GM12865 (cell line): ENCODE measurements around the gene LRRC41.
"Not testable (repeated sequence)": the region's sequence is repeated elsewhere in the genome, so short reads cannot be mapped to it uniquely, and the experiment has no call there.

ENCODE experiments used
- DNase-seq: peaks from one replicate; pipeline ENCODE4 v3.0.0; 2010; ENCODE audit warnings: low read depth
- H3K4me3 ChIP-seq: 2 replicates; pipeline ENCODE4 v1.5.1; 2011; ENCODE audit warnings: mild to moderate bottlenecking, low read depth, low read length, control low read depth
- CTCF ChIP-seq: IDR thresholded peaks from 2 replicates; pipeline ENCODE4 v1.5.1; 2011; ENCODE audit warnings: low read length, control low read depth, low read depth, inconsistent platforms; ENCODE audit not compliant: insufficient read depth; ENCODE audit errors: missing control alignments

The LRRC41 gene

GRCh38 chr1:46246548-46247435 is 56.6 kb downstream of the LRRC41 start:
- peak overlapping the region; percentile 84 for H3K4me3 ChIP-seq
- no peak for TF ChIP-seq CTCF
- peak; percentile 70 for DNase-seq

DNA sequence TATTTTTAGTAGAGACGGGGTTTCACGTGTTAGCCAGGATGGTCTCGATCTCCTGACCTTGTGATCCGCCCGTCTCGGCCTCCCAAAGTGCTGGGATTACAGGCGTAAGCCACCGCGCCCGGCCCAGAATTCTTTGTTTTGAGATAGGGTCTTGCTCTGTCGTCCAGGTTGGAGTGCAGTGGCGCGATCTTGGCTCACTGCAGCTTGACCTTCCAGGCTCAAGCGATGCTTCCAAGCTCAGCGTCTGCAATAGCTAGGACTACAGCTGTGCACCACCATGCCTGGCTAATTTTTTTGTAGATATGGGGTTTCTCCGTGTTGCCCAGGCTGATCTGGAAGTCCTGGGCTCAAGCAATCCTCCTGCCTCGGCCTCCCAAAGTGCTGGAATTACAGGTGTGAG is 57.3 kb downstream of the LRRC41 start:
- not testable (repeated sequence) for H3K4me3 ChIP-seq, DNase-seq

- no peak overlapping the region for H3K4me3 ChIP-seq
- DNase-seq = peak; percentile 49
- peak; percentile 43 for TF ChIP-seq CTCF
Measured at GRCh38 chr1:46244656-46245371, 58.6 kb downstream of the LRRC41 start.

- not testable (repeated sequence) for H3K4me3 ChIP-seq, DNase-seq
Measured at GRCh38 chr1:46243831-46244230, 59.6 kb downstream of the LRRC41 start.

DNA sequence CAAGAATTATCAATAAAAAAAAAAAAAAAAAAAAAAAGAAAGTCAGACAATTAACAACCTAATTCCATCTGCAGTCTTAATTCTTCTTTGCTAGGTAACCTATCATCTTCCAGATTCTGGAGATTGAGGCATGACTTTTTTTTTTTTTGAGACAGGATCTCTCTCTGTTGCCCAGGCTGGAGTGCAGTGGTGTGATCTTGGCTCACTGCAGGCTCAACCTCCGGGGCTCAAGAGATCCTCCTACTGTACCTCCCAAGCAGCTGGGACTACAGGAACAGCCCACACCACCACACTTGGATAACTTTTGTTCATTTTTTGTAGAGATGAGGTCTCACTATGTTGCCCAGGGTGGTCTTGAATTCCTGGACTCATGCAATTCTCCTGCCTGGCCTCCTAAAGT is 60.5 kb downstream of the LRRC41 start:
- TF ChIP-seq CTCF = no peak
- H3K4me3 ChIP-seq = no peak overlapping the region
- no peak for DNase-seq

DNA sequence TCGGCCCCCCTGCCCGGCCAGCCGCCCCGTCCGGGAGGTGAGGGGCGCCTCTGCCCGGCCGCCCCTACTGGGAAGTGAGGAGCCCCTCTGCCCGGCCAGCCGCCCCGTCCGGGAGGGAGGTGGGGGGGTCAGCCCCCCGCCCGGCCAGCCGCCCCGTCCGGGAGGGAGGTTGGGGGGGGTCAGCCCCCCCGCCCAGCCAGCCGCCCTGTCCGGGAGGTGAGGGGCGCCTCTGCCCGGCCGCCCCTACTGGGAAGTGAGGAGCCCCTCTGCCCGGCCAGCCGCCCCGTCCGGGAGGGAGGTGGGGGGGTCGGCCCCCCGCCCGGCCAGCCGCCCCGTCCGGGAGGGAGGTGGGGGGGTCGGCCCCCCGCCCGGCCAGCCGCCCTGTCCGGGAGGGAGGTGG is 61.7 kb downstream of the LRRC41 start:
- DNase-seq, H3K4me3 ChIP-seq: not testable (repeated sequence)

GRCh38 chr1:46238865-46239264 is 64.6 kb downstream of the LRRC41 start:
- not testable (repeated sequence) for H3K4me3 ChIP-seq, DNase-seq

DNA sequence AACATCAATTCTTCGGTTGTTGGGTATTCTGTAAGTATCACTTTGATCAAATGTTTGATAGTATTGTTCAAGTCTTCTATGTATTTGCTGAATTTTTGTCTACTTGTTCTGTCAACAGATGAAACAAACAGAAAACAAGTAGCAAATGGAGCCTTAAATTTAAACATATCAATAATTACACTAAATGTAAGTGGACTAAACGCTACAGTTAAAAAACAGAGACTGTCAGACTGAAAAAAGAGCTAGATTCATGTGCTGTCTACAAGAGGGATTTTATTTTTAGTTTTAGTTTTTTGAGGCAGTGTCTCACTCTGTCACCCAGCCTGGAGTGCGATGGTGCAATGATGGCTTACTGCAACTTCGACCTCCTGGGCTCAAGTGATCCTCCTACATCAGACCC is 66.5 kb downstream of the LRRC41 start:
- no peak for DNase-seq
- H3K4me3 ChIP-seq = no peak overlapping the region
- TF ChIP-seq CTCF = no peak

DNA sequence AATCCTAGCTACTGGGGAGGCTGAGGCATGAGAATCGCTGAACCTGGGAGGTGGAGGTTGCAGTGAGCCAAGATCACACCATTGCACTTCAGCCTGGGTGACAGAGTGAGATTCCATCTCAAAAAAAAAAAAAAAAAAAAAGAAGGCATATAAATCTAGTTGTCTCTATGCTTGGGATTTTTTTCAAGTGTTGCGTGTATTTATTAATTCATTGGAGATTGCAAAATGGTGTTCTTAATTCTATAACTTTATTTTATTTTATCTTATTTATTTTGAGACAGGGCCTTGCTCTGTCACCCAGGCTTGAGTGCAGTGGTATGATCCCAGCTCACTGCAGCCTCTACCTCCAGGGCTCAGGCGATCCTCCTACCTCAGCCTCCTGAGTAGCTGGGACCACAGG is 72.2 kb downstream of the LRRC41 start:
- not testable (repeated sequence) for H3K4me3 ChIP-seq, DNase-seq
